Activated CD4-positive, alpha-beta T cell treated with anti-CD3 and anti-CD28 coated beads, Interleukin-2, Interleukin-4, amounts not matched to agents 100 ng/mL and 50 ng/mL, durations not matched to agents 16 hours and 8 hours (primary cell): ENCODE results near the gene PHAF1.

Experiments
- DNase-seq: peaks from one replicate; pipeline ENCODE4 v3.0.0-alpha.2; 2020; ENCODE audit warnings: low spot score

The PHAF1 gene

GRCh38 chr16:67147437-67148140, 37.8 kb downstream of the PHAF1 start:
- DNase-seq, result no peak

GRCh38 chr16:67148221-67148620, 38.5 kb downstream of the PHAF1 start:
- DNase-seq, result no peak

- no peak for DNase-seq
Observed at GRCh38 chr16:67148656-67149275, 39.0 kb downstream of the PHAF1 start.

GRCh38 chr16:67149276-67150046, 39.7 kb downstream of the PHAF1 start:
- DNase-seq, result no peak

- peak; percentile 48 for DNase-seq
Observed at GRCh38 chr16:67150047-67150832, 40.5 kb downstream of the PHAF1 start.

GRCh38 chr16:67150833-67151396, 41.2 kb downstream of the PHAF1 start, which contains the start of gene B3GNT9:
B3GNT9 (minus strand) TSS chr16:67150998; CDS start chr16:67150485, 513 bp downstream.
- peak; percentile 36 for DNase-seq

- no peak for DNase-seq
Observed at GRCh38 chr16:67151431-67152097, 41.8 kb downstream of the PHAF1 start.

GRCh38 chr16:67154578-67155294, 45.0 kb downstream of the PHAF1 start:
- no peak for DNase-seq

GRCh38 chr16:67155295-67156142, 45.8 kb downstream of the PHAF1 start:
- peak; percentile 81 for DNase-seq

GRCh38 chr16:67156143-67156844, 46.6 kb downstream of the PHAF1 start:
- no peak for DNase-seq

GRCh38 chr16:67157106-67157748, 47.5 kb downstream of the PHAF1 start:
- no peak for DNase-seq

- no peak for DNase-seq
Observed at GRCh38 chr16:67157892-67158635, 48.3 kb downstream of the PHAF1 start.

GRCh38 chr16:67158637-67159600, 49.2 kb downstream of the PHAF1 start:
- DNase-seq, result peak; percentile 87

GRCh38 chr16:67161595-67162058, 51.9 kb downstream of the PHAF1 start:
- no peak for DNase-seq

GRCh38 chr16:67162506-67163163, 52.9 kb downstream of the PHAF1 start:
- DNase-seq, result no peak
